GM18909 (cell line): ENCODE results near the gene MRGPRX2.

Experiments
- ATAC-seq: cut with Tn5 transposase; IDR thresholded peaks from one replicate; pipeline ENCODE4 v1.9.1; 2021; ENCODE audit warnings: mild to moderate bottlenecking; ENCODE audit not compliant: unreplicated experiment, poor library complexity

Gene MRGPRX2

GRCh38 chr11:19060629-19061028, at the start of gene MRGPRX2:
TSS of gene MRGPRX2 (minus strand) at chr11:19060717. CDS start at chr11:19056402, 4,315 bp downstream.
- no peak for ATAC-seq

GRCh38 chr11:19110295-19110694, 49.8 kb upstream of the MRGPRX2 start:
- ATAC-seq = no peak

GRCh38 chr11:19107125-19107524, 46.6 kb upstream of the MRGPRX2 start:
- ATAC-seq = no peak

DNA sequence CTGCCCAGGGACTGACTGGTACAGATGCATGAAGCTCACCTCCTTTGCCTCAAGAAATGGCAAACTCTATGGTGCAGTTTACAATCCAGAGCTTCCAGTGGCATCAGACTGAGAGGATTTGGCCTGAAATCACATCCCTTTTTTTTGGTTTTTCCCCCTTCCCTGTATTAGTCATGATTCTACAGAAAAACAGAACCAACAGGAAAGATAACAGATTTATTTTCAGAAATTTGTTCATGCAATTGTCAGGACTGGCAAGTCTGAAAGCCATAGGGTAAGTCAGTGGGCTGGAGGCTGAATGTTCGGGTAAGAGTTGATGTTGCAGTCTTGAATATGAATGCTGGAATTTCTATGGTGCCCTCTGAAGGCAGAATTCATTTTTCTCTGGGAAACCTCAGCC, 44.5 kb upstream of the MRGPRX2 start:
- no peak for ATAC-seq

DNA sequence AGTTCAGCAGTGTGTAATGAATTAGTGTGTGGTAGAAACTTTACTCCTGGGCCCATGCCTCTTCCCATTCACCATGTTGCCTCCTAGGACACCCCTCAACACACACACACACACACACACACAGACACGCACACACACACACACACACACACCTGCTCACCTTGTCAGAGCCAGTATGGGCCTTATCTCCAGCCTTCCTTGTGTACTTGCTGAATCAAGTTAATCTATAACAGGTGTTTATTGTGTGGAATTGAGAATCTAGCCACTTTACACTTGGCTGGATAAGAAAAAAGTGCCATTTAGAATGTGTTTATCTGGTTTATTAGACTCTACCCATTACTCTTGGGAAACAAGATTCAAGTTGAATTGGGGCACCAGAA, 42.0 kb upstream of the MRGPRX2 start:
- ATAC-seq = no peak

DNA sequence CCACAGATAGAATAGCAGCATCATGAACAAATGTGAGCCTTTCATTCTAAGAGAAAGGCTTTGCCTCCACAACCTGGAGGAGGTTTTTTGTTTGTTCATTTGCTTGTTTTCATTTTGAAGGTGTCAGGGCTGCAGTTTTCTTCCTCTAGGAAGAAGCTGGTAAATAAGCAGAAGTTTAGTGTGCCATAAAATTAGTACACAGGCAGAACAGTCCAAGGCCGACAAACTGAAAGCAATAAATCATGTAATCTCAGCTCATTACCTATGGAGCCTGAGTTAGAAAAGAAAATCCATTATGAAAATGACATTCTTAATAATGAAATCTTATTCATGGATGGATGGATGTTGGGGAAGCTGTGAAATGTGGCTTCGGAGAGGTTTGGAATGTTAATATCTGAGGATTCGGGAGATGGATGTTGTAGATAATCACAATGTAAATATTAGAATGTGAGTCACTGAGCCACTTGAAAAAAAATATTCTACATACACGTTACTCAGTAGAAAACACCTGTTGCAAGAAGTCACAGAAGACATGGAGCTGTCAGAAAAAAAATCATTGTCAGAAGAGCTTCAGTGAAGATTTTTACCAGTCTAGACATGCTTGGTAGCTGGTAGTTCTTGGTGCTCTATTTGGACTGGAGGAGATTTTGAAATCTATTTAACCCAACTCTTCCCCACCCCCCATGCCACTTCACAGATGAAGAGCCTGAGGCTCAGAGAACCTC, 41.4 kb upstream of the MRGPRX2 start:
- no peak for ATAC-seq

DNA sequence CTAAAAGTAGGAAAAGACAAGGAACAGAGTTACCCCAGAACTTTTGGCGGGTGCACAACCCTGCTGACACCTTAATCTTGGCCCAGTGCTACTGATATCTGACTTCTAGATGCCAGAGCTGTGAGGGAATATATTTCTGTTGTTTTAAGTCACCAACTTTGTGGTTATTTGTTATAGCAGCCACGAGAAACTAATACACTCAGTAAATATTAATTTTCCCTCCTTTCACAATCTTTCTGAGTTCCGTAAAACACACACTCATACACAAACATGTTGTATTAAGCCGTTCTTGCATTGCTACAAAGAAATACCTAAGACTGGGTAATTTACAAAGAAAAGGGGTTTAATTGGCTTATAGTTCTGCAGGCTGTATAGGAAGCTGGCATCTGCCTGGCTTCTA, 40.4 kb upstream of the MRGPRX2 start:
- ATAC-seq = no peak

DNA sequence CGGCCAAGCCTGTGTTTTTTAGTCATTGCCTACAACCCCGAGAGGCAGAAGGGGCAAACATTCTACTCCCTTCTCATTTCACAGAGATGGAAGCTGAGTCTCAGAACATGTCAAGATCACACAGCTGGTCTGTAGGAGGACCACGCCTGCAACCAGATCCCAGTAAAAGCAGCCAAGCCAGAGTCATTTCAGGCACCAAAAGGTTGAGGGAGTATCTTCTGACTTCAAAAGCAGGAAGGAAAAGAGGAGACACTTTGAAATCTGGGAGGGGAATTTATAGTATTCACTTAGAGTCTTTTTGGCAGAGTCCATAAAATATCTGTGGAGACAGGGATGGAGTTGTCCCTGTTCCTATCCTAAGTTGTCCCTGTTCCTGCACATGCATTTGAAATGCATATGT, 38.6 kb upstream of the MRGPRX2 start:
- no peak for ATAC-seq

- no peak for ATAC-seq
These were observed 34.3 kb upstream of the MRGPRX2 start for GRCh38 chr11:19094859-19095258.

GRCh38 chr11:19093976-19094375, 33.5 kb upstream of the MRGPRX2 start:
- no peak for ATAC-seq

DNA sequence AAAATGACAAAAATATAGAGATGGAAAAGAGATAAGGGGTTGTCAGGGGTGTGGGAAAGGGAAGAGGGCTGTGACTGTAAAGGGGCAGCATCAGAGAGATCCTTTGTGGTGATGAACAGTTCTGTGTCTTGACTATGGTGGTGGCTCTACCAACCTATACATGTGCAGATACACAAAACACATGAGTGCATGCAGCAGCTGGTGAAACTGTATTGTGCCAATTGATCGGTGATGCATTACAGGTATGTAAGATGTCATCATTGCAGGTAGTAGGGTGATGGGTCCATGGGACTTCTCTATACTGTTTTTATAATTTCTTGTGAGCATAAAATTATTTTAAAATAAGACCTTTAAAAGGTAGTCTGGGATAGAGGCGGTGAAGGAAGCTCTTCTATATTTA, 32.3 kb upstream of the MRGPRX2 start:
- no peak for ATAC-seq

DNA sequence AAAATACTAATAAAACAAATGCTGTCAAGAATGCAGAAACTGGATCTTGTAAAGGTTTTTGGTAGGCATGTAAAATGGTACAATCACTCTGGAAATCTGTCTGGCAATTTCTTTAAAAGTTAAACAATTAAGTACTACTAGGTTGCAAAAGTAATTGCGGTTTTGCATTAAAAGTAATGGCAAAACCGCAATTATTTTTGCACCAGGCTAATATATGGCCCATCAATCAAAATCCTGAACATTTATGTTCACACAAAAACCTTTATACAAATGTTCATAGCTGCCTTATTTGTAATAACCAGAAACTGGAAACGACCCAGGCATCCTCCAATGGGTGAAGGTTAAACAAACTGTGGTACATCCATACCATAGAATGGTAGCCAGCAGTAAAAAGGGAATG, 31.8 kb upstream of the MRGPRX2 start:
- no peak for ATAC-seq

DNA sequence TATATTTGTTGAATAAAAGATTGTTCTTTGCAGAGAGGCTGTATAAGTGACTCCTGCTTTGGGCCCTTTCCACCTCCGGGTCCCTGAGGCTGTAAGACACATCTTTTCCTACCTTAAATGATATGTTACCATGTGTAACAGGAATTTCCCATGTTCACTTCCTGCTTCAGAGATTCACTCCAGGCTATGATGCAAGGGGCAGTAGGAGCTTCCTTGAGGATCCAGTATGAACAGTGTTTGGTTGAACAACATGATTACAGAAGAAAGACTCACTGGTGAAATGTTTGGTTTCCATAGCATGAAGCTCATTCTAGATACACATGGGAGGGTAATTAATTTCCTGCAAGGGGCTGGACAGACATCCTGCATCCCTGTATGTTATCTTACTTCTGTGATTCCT, 30.8 kb upstream of the MRGPRX2 start:
- no peak for ATAC-seq

DNA sequence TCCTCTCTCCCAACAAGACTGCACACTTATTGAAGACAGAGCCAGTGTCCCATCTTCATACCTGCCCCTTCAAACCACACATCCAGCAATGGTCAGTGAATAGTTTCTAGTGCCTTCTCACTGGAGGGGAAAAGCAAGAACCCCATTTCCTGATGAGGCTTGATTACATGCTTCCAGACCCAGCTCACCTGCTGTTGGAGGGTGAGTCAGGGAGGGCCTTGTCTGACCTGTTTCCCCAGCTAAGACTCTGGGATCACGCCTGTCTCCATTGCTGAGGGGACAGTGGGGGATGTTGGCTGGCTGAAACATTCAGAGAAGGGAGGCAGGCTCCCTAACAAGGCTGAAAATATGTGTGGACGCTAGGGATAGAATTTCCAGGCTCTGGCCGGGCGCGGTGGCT, 28.9 kb upstream of the MRGPRX2 start:
- ATAC-seq = no peak

GRCh38 chr11:19088791-19089190, 28.3 kb upstream of the MRGPRX2 start:
- no peak for ATAC-seq

DNA sequence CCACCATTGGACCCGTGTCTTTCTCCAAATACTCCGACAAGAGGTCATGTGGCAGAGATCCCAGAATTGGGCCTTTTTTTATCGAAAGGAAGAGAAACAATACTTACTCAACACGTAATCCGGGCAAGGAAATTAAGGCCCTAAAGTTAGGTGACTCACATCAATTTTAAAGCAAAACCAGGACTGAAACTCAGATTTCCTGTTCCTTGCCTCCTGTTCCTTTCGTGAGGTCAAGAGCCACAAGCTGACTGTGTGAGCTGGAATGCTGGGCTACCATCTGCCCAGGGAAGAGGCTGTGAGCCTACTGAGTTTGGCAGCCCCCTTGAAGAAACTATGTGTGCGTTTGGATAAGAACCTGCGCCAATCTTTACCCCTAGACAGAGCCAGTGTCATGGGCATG, 27.1 kb upstream of the MRGPRX2 start:
- ATAC-seq = no peak

DNA sequence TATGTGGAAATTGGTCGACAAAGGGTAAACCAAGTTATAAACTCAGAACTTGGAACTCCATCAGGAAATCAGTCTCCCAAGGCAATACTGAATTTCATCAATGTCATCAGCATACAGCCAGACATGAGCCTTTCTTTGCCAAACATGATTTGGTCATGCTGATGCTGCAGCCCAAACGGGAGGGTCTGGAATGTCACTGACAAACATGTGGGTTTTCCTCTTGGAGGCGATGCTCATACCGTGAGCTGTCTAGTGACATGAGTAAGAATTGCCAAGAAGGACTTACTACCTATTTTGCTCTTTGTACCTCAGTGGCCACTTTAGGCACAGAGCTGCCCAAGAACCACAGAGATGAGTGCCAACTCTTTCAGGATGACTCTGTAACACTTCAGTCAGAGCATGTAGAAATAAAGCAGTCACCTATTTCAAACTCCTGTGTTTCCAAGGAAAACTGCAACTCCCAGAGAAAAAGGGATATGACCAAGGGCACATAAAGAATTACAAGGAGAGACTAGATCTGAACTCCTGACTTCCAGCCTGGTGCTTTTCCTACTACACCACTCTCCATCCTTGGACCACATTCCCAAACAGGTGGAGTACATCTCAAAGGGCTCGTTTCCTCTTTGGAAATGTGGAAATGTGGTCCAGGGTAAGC, 24.3 kb upstream of the MRGPRX2 start:
- ATAC-seq = no peak

- ATAC-seq = no peak
These were observed 22.6 kb upstream of the MRGPRX2 start for GRCh38 chr11:19083166-19083565.

GRCh38 chr11:19080579-19080993, 20.1 kb upstream of the MRGPRX2 start:
- ATAC-seq = no peak

- no peak for ATAC-seq
These were observed 19.3 kb upstream of the MRGPRX2 start for GRCh38 chr11:19079643-19080440.

- no peak for ATAC-seq
These were observed 17.4 kb upstream of the MRGPRX2 start for GRCh38 chr11:19077965-19078364.
